Glomerular visceral epithelial cell (primary cell): ENCODE results near the gene LGALS9B.
A peak's percentile ranks its signal among the peaks of the same experiment; 100 is the strongest.
"Not testable (repeated sequence)": the region's sequence is repeated elsewhere in the genome, so short reads cannot be mapped to it uniquely, and the experiment has no call there.

ENCODE experiments used
- DNase-seq: peaks from one replicate; pipeline ENCODE4 v3.0.0-alpha.2; 2016; ENCODE audit errors: extremely low spot score

The LGALS9B gene

DNA sequence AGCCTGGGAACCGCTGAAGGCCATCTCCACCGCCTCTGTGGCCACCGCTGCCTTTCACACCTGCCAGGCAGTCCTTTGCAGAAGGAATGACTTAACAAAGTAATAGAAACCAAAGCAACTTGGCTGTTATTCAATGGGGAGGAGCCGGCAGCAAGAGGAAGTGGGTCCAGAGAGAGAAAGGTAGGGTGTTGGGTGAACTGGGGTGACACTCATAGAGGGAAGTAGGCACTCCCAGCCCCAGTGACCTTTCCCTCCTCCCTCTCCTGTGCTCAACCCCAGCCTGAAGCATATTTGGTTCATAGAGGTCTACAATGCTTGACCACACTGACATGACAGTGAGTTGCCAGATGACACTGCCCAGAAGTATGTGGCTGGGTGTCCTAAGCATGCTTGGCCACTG is at the start of gene LGALS9B:
LGALS9B (minus strand) TSS at position 93 of the 400 bp plus-strand sequence; CDS start at position 24, 69 bp downstream.
- not testable (repeated sequence) for DNase-seq

DNA sequence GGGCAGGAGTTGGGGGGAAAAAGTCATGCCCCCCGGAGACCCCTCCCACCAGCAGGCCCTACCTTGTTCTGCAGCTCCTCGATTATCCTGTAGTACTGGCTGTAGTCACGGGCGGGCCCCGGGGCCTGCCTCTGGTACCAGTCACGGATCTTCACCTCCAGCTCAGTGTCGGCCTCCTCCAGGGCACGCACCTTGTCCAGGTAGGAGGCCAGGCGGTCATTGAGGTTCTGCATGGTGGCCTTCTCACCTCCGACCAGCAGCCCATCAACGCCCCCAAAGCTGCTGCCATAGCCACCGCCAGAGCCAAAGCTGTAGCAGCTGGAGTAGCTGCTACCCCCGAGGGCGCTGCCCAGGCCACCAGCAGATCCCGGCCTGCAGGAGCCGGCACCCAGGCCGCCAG is 49.6 kb upstream of the LGALS9B start:
- not testable (repeated sequence) for DNase-seq

DNA sequence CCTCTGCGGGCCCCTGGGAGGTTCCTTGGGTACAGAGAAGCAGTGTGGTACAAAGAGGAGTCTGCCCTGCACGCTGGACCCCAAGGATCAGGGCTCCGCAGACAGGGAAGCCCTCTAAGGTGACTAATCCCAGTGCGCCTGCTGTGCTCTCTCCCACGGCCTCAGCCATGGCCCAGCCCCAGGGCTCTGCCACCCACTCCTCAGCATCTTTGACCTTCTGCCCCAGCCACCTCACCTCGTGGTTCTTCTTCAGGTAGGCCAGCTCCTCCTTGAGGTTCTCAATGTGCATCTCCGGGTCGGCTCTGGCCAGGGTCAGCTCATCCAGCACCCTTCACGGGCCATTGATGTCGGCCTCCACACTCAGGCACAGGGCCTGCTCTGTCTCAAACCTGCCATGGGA is 47.8 kb upstream of the LGALS9B start:
- not testable (repeated sequence) for DNase-seq

DNA sequence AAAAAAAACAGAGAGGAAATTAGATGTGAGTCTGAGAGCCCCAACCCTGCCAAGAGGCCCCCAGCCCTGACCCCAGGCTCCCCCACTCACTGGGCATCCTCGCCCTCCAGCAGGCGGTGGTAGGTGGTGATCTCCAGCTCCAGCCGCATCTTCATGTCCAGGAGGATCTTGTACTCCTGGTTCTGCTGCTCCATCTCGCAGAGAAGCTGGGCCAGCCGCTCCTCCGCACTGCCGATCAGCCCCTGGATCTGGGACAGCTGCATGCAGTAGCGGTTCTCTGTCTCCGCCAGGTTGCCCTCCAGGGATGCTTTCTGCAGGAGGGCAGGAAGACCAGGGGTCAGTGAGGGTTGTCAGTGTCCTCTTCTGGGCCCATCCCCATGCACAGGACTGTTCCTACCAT is 46.2 kb upstream of the LGALS9B start:
- DNase-seq, result not testable (repeated sequence)

DNA sequence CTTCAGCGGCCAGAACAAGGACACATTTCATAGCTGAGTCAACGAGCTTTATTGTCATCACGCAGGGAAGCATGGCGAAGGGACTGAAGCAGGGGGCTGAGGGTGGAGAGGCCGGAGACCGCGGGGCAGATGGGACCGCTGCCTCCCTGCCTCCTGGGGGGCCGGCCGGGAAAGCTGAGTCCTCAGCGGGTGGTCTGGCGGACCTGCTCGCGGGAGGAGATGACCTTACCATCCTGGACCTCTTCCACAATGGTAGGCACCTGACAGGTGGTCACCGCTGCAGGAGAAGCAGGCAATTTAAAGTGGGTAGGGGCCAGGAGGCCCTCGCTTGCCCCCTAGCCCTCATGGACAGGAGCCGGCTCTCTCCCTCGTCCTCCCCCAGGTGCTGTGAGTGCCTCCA is 45.0 kb upstream of the LGALS9B start:
- DNase-seq, result not testable (repeated sequence)

DNA sequence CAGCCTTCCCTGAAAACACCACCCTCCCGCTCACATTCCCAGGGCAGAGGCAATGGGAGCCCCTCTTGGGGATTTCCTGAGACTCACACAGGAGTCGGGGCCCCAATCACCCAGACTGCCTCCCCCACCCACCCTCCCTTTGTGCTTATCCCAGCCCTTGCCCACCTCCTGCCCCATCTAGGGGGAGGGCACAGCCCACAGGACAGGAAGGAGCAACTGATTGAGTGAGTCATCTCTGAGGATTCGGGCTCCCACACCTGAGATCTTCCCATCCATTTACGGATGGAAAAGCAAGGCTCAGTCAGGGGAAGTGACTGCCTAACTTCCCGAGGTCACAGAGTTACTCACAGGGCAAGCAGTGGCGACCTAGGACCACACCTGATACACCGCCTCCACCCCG is 44.4 kb upstream of the LGALS9B start:
- not testable (repeated sequence) for DNase-seq

DNA sequence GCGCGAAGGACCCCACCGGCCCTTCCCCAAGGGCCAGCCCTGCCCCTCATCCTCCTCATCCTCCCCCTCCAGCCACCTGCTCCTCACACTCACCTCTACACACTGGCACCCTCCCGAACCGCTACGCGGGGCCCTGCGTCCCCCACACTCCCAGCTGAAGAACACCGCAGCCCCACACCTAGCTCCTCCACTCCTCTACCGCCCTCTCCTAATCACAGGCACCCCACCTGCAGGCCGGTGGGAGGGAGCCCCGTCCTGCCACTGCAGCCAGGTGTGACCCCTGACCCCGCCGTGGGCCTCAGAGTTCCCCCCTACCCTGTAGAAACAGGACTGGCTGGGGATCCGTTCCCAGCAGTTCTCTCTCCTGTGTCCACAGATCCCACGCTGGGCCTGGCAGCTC is 38.0 kb upstream of the LGALS9B start:
- not testable (repeated sequence) for DNase-seq

DNA sequence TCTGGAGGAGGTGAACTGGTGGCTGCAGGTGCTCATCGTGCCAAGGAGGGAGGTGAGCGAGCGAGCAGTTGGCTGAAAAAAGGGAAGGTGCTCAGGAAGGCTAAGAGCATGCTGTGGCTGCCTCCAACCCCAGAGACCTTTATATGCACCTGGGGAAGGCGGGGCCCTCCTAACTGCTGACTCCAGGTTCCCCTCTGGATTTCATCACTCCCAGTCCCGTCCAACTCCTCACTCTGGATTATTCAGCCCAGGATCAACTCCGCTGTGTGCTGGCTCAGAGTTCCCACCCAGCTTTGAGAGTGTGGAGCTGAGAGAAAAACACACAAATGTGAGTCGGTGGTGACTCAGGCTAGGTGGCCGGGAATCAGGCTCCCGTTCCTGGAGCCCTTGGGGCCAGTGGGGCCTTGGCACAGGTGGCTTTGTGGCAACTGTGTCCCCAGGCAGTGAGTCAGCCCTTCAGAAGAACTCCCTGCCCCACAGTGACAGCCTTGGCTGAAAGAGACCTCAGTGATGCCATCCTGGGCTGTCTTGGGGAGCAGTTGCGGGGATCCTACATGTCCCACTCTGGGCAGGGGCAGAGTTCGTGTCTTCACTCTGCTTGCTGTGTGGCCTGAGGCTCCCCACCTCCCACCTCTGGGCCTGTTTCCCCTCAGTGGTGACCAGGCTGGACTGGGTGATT is 37.2 kb upstream of the LGALS9B start:
- DNase-seq, result not testable (repeated sequence)

DNA sequence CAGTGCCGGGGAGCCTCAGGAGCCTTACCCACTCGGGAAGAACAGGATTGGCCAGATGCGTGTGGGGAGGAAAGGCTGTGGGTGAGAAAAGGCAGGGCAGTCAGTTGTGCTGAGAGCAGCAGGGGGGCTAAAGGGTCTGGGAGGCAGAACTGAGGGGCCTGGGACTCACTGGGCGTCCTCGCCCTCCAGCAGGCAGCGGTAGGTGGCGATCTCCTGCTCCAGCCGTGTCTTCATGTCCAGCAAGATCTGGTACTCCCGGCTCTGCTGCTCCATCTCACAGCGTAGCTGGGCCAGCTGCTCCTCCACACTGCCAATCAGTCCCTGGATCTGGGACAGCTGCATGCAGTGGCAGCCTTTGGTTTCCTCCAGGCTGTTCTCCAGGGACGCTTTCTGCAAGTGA is 34.6 kb upstream of the LGALS9B start:
- not testable (repeated sequence) for DNase-seq

DNA sequence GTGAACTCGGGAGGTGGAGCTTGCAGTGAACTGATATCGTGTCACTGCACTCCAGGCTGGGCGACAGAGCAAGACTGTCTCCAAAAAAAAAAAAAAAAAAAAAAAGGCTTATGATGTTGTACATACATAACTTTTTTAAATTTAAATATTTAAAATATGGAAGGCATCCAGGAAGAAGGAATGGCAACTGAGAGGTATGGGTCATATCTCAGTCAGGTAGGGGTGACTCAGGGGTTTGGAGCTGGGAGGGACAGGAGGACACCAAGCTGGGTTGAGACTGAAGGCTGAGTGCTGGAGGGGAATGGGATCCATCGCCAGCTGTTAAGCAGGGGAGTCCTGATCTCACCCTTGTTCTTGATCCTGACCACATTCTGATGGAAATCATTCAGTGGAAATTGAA is 33.0 kb upstream of the LGALS9B start:
- not testable (repeated sequence) for DNase-seq

DNA sequence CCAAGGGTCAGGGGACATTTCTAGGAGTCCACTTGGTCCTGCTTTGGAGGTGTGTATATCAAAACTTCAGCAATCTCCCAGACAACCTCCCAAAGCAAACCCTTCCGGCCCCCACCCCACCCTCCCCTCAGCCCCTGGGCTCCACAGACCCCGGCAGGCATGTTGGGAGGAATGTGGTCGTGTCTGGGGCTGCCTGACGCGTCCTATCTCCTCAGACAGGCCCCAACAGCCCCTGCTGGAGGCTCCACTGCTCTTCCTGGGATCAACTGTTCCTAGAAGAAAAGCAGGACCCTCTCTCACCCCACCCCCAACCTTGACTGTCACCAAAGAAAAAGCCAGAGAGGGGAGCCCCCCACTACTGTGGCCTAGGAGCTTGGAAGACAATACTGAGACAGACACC is 28.1 kb upstream of the LGALS9B start:
- not testable (repeated sequence) for DNase-seq

DNA sequence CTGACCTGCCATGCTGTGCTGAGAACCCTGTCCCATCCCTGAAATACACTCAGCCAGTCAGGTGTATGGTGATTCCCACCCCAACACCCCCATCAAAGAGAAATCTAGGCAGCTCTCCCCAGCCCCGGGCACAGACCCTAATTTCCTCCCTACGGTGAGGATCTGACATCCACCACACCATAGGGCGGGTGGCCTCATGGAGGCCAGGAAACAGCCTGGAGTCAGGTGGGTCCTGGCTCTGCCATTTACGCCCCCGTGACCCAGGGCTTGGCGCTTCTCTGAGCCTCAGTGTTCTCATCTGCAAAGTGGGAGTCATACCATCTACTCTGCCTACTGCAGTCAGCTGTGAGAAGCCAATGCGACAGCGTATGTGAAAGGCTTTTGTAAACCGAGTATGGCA is 27.4 kb upstream of the LGALS9B start:
- DNase-seq, result not testable (repeated sequence)

DNA sequence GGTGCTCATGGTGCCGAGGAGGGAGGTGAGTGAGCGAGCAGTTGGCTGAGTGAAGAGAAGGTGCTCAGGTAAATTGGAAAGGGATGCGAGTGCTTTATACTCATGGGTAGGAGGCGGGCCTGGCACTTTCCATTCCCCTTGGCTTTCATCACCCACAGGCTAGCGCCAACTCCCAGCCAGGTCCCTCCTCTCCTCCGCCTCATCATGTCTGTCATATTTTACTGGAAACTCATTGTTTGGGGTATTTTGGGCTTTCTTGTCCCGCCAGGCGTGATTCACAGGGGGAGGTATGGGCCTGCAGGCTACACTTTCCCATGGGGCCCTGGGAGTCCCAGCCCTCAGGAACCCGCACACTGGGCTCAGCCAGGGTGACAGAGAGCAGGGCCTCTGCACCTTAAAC is 26.8 kb upstream of the LGALS9B start:
- DNase-seq, result not testable (repeated sequence)

DNA sequence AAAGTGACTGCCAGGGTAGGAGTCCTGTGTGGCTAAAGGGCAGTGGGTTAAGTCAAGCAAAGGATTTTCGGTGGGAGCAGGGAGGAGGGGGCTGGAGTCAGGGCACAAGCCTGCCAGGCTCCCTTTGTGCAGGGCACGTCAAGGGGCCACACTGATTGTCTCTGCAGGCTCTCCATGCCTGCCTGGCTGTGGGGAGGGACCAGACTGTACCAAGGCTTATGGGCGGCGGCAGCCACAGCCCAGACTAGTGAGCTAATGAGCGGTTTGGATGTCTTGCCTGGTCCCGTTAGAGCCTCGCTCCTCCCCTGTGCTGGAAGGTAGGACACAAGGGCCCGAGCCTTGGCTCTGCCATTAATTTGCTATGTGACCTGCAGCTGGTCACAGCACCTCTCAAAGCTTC is 25.6 kb upstream of the LGALS9B start:
- DNase-seq, result not testable (repeated sequence)

DNA sequence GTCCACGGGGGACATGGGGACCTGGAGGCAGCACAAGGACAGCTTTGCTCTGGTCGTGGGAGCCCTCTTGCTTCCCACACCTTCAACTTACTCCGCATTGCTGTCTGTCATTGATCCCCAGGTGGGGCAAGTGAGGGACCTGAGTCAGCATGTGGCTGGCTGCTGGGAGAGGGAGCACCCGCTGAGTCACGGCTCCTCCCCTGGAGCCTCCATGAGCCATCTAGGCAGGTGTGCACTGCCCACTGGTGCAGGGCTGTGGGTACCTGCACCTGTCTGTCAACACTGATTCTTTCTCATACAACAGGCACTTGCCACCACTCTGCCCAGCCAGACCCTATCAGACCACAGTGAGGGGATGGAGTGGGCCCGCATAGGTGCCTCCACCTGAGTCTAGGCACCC is 24.8 kb upstream of the LGALS9B start:
- not testable (repeated sequence) for DNase-seq

DNA sequence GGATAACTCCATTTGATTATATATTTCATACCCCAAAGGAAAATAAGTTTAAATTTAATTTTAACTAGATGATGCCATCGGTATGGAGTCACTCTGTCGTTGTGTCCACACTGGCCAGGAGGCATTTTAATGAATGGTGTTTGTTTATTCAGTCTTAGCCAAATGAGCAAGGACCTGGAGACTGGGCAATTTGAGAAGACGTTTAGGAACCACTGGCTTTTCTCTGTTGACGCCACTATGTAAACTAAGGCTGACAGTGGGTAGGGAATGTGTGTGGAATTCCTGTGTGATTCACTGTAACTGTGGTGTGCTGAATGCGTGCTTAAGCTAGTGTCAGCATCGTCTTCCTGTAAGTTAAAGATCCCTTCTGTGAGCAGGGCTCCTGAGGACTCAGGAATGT is 17.6 kb upstream of the LGALS9B start:
- DNase-seq, result peak; percentile 17

DNA sequence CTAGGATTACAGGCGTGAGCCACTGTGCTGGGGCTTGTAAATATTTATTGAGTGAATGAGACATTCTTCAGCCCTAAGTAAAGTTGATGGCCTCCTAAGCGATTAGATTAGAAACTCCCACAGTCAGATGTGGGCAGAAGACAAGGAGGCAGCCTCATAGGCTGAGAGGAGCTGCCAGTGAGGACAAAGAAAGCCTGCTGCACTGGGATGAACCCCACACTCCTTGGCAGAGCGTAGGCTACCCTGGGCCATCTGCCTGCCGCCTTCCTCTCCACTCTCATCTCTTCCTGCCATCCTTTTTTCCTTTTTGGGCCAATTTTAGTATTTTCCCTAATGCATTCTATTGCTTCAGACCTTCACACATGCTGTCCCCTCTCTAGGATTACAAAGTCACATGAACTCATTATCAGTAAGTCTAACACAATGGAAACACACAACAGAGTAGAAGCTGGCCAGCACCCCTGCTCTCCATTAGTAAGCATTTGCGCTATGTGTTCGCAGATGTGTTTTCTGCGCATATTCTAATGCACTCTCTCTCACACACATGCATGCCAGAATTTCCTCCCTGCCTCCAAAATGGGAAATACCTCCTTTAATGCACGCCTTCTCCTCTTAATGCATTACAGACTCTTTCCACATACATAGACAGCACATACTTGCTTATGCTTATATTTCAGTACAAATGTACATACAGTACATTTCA is 12.7 kb upstream of the LGALS9B start:
- not testable (repeated sequence) for DNase-seq

DNA sequence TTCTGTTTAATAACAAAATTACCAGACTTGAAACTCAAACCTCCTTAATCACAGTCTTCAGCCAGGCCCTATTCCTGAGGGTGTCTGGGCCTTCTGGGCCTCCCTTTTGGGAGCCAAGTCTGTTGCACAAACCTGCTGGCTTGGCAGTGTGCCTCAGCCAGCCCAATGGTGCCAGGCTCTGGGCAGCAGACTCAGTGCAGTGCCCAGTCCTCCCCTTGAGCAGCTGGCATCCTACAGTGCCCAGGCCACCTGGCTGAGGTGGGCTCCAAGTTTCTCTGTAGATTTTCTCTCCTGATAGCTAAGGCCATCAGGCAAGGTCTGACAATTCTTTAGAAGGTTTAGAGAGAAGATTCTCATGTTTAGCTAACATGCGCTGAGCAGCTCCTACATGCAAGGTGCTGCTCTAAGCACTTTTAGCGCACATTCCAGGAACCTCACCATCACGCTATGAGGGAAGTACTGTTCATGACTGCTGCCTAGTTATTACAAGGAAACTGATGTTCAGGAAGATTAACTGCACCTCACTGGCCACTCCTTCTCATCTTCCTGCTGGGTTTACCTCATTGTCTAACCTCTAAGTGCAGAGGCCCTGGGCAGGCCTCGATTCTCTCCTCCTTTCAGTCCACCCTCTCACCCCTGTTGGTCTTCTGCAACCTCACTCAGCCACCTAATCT is 10.2 kb upstream of the LGALS9B start:
- not testable (repeated sequence) for DNase-seq

DNA sequence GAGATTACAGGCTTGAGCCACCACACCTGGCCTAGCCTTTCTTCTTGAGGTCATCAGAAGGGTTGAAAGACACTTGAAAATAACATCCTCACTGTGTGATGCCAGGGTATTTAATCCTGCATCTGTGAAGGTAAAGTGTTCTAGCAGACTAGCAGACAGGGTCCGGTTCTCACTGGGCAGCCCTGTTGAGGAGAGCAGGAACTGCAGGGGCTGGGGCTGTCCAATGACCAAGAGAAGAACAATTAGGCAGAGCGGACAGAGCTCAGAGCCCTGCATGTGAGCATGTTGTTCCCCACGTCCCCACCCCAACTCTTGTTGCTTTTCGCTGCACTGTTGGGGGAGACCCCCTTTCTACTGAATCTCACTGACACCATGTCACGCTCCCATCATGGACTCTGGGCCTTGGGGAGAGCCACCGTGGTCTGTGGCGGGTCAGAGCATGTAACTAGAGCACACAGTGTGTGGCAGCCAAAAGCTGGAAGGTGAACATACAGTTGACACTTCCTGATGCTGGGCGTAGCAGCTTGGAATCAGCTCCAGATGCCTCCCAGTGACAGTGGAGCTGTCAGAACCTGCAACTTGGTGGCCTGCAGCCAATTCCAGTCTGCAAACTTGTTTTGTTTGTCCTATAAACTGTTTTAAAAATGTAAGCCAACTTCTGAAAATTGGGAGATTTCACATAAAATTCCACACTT is 7.9 kb upstream of the LGALS9B start:
- DNase-seq, result not testable (repeated sequence)

DNA sequence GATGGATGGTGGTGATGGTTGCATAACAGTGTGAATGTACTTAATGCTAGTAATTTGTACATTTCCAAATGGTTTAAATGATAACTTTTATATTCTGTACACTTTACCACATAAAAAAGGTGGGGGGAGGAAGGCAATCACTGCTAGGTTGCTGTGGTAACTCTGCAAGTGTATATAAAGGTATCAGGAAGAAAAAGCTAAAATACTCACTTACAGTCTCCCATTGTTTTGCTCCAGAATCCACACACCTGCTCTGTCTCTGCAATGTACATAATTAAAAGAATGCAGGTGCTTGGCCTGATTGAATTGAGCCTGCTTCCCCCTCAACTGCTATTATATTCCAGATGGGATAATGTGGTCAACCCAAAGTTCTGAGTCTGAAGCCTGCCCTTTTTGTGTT is 6.7 kb upstream of the LGALS9B start:
- not testable (repeated sequence) for DNase-seq

DNA sequence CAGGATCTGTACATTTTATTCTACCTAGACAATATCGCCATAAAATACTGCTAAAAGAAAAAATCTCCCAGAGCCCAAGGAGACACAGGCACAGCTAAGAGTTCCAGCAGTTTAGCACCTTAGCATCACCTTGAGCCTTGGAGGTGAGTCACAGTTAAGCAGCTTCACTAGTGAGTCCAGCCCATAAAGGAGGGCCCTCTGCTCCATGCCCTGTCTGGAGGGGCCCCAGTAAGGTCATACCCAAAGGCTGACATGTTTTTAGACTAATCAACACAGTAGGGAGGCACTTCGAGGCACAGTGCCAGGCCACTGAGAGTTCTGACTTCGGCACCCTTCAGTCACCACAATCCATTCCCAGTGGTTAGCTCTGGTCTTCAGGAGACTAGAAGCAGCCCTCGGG is 2.6 kb upstream of the LGALS9B start:
- DNase-seq, result not testable (repeated sequence)

DNA sequence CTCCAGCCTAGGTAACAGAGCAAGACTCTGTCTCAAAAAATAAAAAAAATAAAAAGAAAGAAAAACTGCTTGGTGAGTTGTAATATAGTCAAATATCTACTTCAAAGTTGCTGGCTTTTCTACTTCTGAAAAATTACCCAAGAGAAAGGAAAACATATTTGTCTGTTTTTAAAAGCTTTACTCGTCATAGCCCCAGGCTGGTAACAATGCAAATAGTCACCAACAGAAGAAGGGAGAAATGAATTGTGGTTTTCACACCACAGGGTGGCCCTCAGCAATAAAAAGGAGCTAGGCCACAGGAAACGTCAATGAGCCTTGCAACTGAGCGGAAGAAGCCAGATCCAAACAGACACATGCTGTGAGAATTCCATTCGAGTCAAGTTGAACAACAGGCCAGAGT is 1.8 kb upstream of the LGALS9B start:
- not testable (repeated sequence) for DNase-seq
